ENCODE measurements around the gene DIP2C.

DIP2C gene

GRCh38 chr10:689452-690371 is at the start of gene DIP2C:
Gene DIP2C (minus strand): TSS chr10:689668. CDS start chr10:689578, 90 bp downstream.
- Mint-ChIP-seq H3K27ac (no peak within 1 kb of the TSS), H3K9me3 (no peaks in the 10 kb centered on the region), H3K4me3 (peak within 1 kb of the TSS; percentile 41), H3K36me3 (ENCODE audit: low read depth) (no peaks in the 10 kb centered on the region), H3K27me3 (peaks cover 63% of the 10 kb centered on the region), H3K4me1 (ENCODE audit: low read depth) (peaks cover 9% of the 10 kb centered on the region)
- DNase-seq, result no peak

GRCh38 chr10:734481-734880 is 45.0 kb upstream of the DIP2C start:
- Mint-ChIP-seq H3K27ac (no peak overlapping the region), H3K27me3 (peaks cover 4% of the 10 kb centered on the region), H3K4me1 (ENCODE audit: low read depth) (no peaks in the 10 kb centered on the region), H3K4me3 (no peak overlapping the region), H3K36me3 (ENCODE audit: low read depth) (no peaks in the 10 kb centered on the region), H3K9me3 (peaks cover 2% of the 10 kb centered on the region)
- DNase-seq, result no peak

GRCh38 chr10:733086-733485 is 43.6 kb upstream of the DIP2C start:
- Mint-ChIP-seq H3K36me3 (ENCODE audit: low read depth) (no peaks in the 10 kb centered on the region), H3K27me3 (peaks cover 4% of the 10 kb centered on the region), H3K9me3 (peaks cover 2% of the 10 kb centered on the region), H3K4me1 (ENCODE audit: low read depth) (no peaks in the 10 kb centered on the region), H3K27ac (no peak overlapping the region), H3K4me3 (no peak overlapping the region)
- no peak for DNase-seq

GRCh38 chr10:729213-729612 is 39.7 kb upstream of the DIP2C start:
- DNase-seq, result no peak
- no peaks in the 10 kb centered on the region for H3K36me3 Mint-ChIP-seq (ENCODE audit: low read depth)
- H3K4me1 Mint-ChIP-seq (ENCODE audit: low read depth), result no peaks in the 10 kb centered on the region
- H3K27me3 Mint-ChIP-seq, result peaks cover 4% of the 10 kb centered on the region
- H3K27ac Mint-ChIP-seq, result no peak overlapping the region
- no peak overlapping the region for H3K4me3 Mint-ChIP-seq
- H3K9me3 Mint-ChIP-seq, result no peaks in the 10 kb centered on the region

GRCh38 chr10:728603-729002 is 39.1 kb upstream of the DIP2C start:
- H3K36me3 Mint-ChIP-seq (ENCODE audit: low read depth), result no peaks in the 10 kb centered on the region
- DNase-seq, result no peak
- no peak overlapping the region for H3K27ac Mint-ChIP-seq
- H3K9me3 Mint-ChIP-seq, result no peaks in the 10 kb centered on the region
- H3K27me3 Mint-ChIP-seq, result peaks cover 4% of the 10 kb centered on the region
- H3K4me3 Mint-ChIP-seq, result no peak overlapping the region
- H3K4me1 Mint-ChIP-seq (ENCODE audit: low read depth), result no peaks in the 10 kb centered on the region

- no peak overlapping the region for H3K4me3 Mint-ChIP-seq
- no peaks in the 10 kb centered on the region for H3K27me3 Mint-ChIP-seq
- no peaks in the 10 kb centered on the region for H3K4me1 Mint-ChIP-seq (ENCODE audit: low read depth)
- H3K27ac Mint-ChIP-seq, result no peak overlapping the region
- H3K36me3 Mint-ChIP-seq (ENCODE audit: low read depth), result no peaks in the 10 kb centered on the region
- no peak for DNase-seq
- H3K9me3 Mint-ChIP-seq, result no peaks in the 10 kb centered on the region
These were observed 37.8 kb upstream of the DIP2C start for GRCh38 chr10:727162-727790.

GRCh38 chr10:725786-726185 is 36.3 kb upstream of the DIP2C start:
- H3K9me3 Mint-ChIP-seq, result no peaks in the 10 kb centered on the region
- H3K27me3 Mint-ChIP-seq, result no peaks in the 10 kb centered on the region
- no peaks in the 10 kb centered on the region for H3K36me3 Mint-ChIP-seq (ENCODE audit: low read depth)
- H3K27ac Mint-ChIP-seq, result no peak overlapping the region
- no peak for DNase-seq
- H3K4me1 Mint-ChIP-seq (ENCODE audit: low read depth), result no peaks in the 10 kb centered on the region
- no peak overlapping the region for H3K4me3 Mint-ChIP-seq

GRCh38 chr10:725302-725701 is 35.8 kb upstream of the DIP2C start:
- H3K9me3 Mint-ChIP-seq, result no peaks in the 10 kb centered on the region
- no peaks in the 10 kb centered on the region for H3K4me1 Mint-ChIP-seq (ENCODE audit: low read depth)
- no peaks in the 10 kb centered on the region for H3K27me3 Mint-ChIP-seq
- DNase-seq, result no peak
- no peak overlapping the region for H3K4me3 Mint-ChIP-seq
- no peak overlapping the region for H3K27ac Mint-ChIP-seq
- no peaks in the 10 kb centered on the region for H3K36me3 Mint-ChIP-seq (ENCODE audit: low read depth)

GRCh38 chr10:723973-724372 is 34.5 kb upstream of the DIP2C start:
- Mint-ChIP-seq H3K36me3 (ENCODE audit: low read depth) (no peaks in the 10 kb centered on the region), H3K27ac (no peak overlapping the region), H3K4me1 (ENCODE audit: low read depth) (no peaks in the 10 kb centered on the region), H3K9me3 (no peaks in the 10 kb centered on the region), H3K4me3 (no peak overlapping the region), H3K27me3 (no peaks in the 10 kb centered on the region)
- no peak for DNase-seq

- H3K27ac Mint-ChIP-seq, result no peak overlapping the region
- no peak for DNase-seq
- H3K4me3 Mint-ChIP-seq, result no peak overlapping the region
- H3K9me3 Mint-ChIP-seq, result no peaks in the 10 kb centered on the region
- peaks cover 4% of the 10 kb centered on the region for H3K27me3 Mint-ChIP-seq
- H3K4me1 Mint-ChIP-seq (ENCODE audit: low read depth), result no peaks in the 10 kb centered on the region
- H3K36me3 Mint-ChIP-seq (ENCODE audit: low read depth), result no peaks in the 10 kb centered on the region
These were observed 33.0 kb upstream of the DIP2C start for GRCh38 chr10:722281-723060.

- no peaks in the 10 kb centered on the region for H3K36me3 Mint-ChIP-seq (ENCODE audit: low read depth)
- H3K27me3 Mint-ChIP-seq, result peaks cover 4% of the 10 kb centered on the region
- DNase-seq, result no peak
- H3K4me3 Mint-ChIP-seq, result no peak overlapping the region
- no peak overlapping the region for H3K27ac Mint-ChIP-seq
- H3K4me1 Mint-ChIP-seq (ENCODE audit: low read depth), result no peaks in the 10 kb centered on the region
- peaks cover 8% of the 10 kb centered on the region for H3K9me3 Mint-ChIP-seq
These were observed 28.8 kb upstream of the DIP2C start for GRCh38 chr10:718143-718700.

- Mint-ChIP-seq H3K4me1 (ENCODE audit: low read depth) (no peaks in the 10 kb centered on the region), H3K36me3 (ENCODE audit: low read depth) (no peaks in the 10 kb centered on the region), H3K9me3 (peaks cover 8% of the 10 kb centered on the region), H3K27me3 (peaks cover 9% of the 10 kb centered on the region), H3K27ac (no peak overlapping the region), H3K4me3 (no peak overlapping the region)
- DNase-seq, result no peak
These were observed 28.0 kb upstream of the DIP2C start for GRCh38 chr10:717458-717857.

- no peaks in the 10 kb centered on the region for H3K4me1 Mint-ChIP-seq (ENCODE audit: low read depth)
- peaks cover 9% of the 10 kb centered on the region for H3K27me3 Mint-ChIP-seq
- no peak overlapping the region for H3K27ac Mint-ChIP-seq
- peaks cover 8% of the 10 kb centered on the region for H3K9me3 Mint-ChIP-seq
- no peak overlapping the region for H3K4me3 Mint-ChIP-seq
- no peaks in the 10 kb centered on the region for H3K36me3 Mint-ChIP-seq (ENCODE audit: low read depth)
- DNase-seq, result no peak
These were observed 27.4 kb upstream of the DIP2C start for GRCh38 chr10:716821-717220.

- no peak overlapping the region for H3K4me3 Mint-ChIP-seq
- H3K9me3 Mint-ChIP-seq, result peaks cover 8% of the 10 kb centered on the region
- H3K36me3 Mint-ChIP-seq (ENCODE audit: low read depth), result no peaks in the 10 kb centered on the region
- peaks cover 17% of the 10 kb centered on the region for H3K27me3 Mint-ChIP-seq
- DNase-seq, result no peak
- no peak overlapping the region for H3K27ac Mint-ChIP-seq
- H3K4me1 Mint-ChIP-seq (ENCODE audit: low read depth), result no peaks in the 10 kb centered on the region
These were observed 24.7 kb upstream of the DIP2C start for GRCh38 chr10:714214-714613.

All from activated T-cell treated with anti-CD3 and anti-CD28 coated beads, Interleukin-2, amount 50 U/mL, for 24 hours (primary cell).